ENCODE measurements around the gene IKZF1. TPM values are rescaled to one million over a fixed set of nuclear protein-coding genes. Genes with fewer than 3 reads are reported as not detected.

IKZF1 gene
- total and polyA plus RNA-seq, 2 of the 13 experiments (the other 11 are each of a cell fraction or from before 2014, with no cell fraction given): not detected

DNA sequence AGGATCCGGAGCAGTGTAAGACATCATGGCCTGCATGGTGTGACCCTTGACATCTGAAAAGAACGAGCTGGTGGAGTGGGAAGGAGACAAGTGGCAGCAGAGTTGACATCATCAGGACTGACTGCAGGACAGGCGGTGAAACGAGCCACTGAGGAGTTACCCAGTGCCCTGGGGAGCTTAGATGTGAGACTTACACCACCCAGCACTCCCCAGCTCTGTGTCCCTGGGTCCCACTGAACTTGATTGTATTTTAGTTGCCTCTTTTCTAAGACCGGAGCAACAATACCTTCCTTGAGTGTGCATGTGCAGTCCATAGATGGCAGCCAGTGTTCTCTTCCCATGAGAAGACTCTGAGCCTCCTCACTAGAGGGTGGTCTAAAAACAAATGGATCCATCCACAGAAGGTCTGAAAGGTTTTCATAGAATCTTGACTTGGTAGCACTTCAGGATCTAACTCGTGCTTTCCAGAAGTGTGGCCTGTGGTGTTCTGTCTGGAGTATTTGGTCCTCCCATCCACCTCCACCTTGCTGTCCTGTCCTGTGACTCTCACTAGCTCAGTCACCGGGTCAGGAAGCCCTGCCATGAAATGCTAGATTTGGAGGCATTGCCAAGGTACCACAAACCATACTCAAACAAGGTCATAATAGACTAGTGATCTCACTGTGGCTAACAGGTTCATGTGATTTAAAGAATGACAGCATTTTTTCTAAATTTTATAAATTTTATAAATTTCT lies 59.0 kb downstream of the IKZF1 start:
- intact Hi-C loops (cut with micrococcal nuclease; ENCODE audit: unreplicated experiment) (no loop called here), in situ Hi-C loops (cut with HindIII; ENCODE audit: extremely low pct_ligation_motif_present, low pct_unique_long_range_greater_than_20kb) (no loop called here)
- ChIA-PET CTCF (ENCODE audit: low intra/inter-chr PET ratio, low total read pairs) (no interaction called here), POLR2A (no interaction called here)
- Histone ChIP-seq H3K4me3 (replicated peaks in 1 of 3; ENCODE audit: insufficient read depth in 1 of 3, low read depth in 2 of 3, low read length in 3 of 3) (no peak overlapping the region), H3K27ac (ENCODE audit: extremely low read length, insufficient read depth, low read length) (no peak overlapping the region), H4K20me1 (ENCODE audit: insufficient read depth, low read length) (no peaks in the 10 kb centered on the region), H3K36me3 (replicated peaks in 1 of 2; ENCODE audit: control insufficient read depth in 1 of 2, insufficient read depth in 2 of 2, low read length in 2 of 2) (no peaks in the 10 kb centered on the region), H3K4me1 (ENCODE audit: insufficient read depth, low read length) (no peaks in the 10 kb centered on the region), H3K4me2 (ENCODE audit: low read depth, low read length) (no peak overlapping the region), H3K27me3 (ENCODE audit: control insufficient read depth in 1 of 2, insufficient read depth in 2 of 2, low read length in 2 of 2) (peaks cover 0 to 6% of the 10 kb centered on the region in 2 experiments; a peak in 2 of 5 replicates), H2AFZ (ENCODE audit: low read length) (no peak overlapping the region), H3K9me3 (ENCODE audit: low read length) (peaks cover under 1% of the 10 kb centered on the region; the same call in 1 of the 2 replicates), H3K9ac (ENCODE audit: insufficient read depth, low read depth, low read length) (no peak overlapping the region), H3K79me2 (ENCODE audit: insufficient read depth, low read length) (no peaks in the 10 kb centered on the region)
- FAIRE-seq (no peak), DNase-seq (ENCODE audit: low spot score) (no peak), ATAC-seq (no peak)
- BruUV-seq (replicated peaks): no TSS peak
- TF ChIP-seq NFKBIZ (CRISPR knock-in tag; IDR thresholded peaks at IDR 0.05): no peak
- TF ChIP-seq IRF1 (CRISPR knock-in tag; IDR thresholded peaks at IDR 0.05; ENCODE audit: low read depth): no peak
- no peak for TF ChIP-seq AGO1 (IDR thresholded peaks at IDR 0.05; ENCODE audit: low read depth, low read length, poor library complexity, severe bottlenecking)
- TF ChIP-seq HOXA5 (CRISPR knock-in tag; IDR thresholded peaks at IDR 0.05): no peak
- no peak for TF ChIP-seq ZNF367 (CRISPR knock-in tag; IDR thresholded peaks at IDR 0.05; ENCODE audit: borderline replicate concordance)
- TF ChIP-seq ZNF788 (CRISPR knock-in tag; IDR thresholded peaks at IDR 0.05; ENCODE audit: borderline replicate concordance): no peak
- TF ChIP-seq SP1 (IDR thresholded peaks at IDR 0.05): no peak
- TF ChIP-seq SP1 (CRISPR knock-in tag; IDR thresholded peaks at IDR 0.05): no peak
- TF ChIP-seq ADNP (CRISPR knock-in tag; IDR thresholded peaks at IDR 0.05): no peak
- 8% methylated on average over 6 of the region's 7 CpGs for WGBS (ENCODE audit: low lambda C conversion rate)
